Naive thymus-derived CD4-positive, alpha-beta T cell (primary cell): Measurements from ENCODE around the gene NGDN. TPM values are rescaled to one million over a fixed set of nuclear protein-coding genes. Genes with fewer than 3 reads are reported as not detected.

Source experiments
- ATAC-seq: fragments of 150-1000 bp; cut with Tn5 transposase; 2 replicates; pipeline ENCODE4 v1.10.0; 2021; ENCODE audit warnings: mild to moderate bottlenecking, moderate library complexity
- CTCF ChIA-PET: fragments of 350-600 bp; sonication (Branson Sonifier 250); formaldehyde crosslinking; loops from one replicate; lab custom pipeline; 2021; ENCODE audit warnings: antibody characterized with exemption; lab: Charles Lee
- POLR2A ChIA-PET: fragments of 350-600 bp; sonication (Branson Sonifier 250); formaldehyde crosslinking; loops from one replicate; lab custom pipeline; 2021; ENCODE audit warnings: antibody characterized with exemption, inconsistent platforms; lab: Charles Lee
- DNase-seq, 9 donors: peaks; one replicate each; pipeline versions ENCODE4 v3.0.0 to v3.0.0-alpha.2; 2020 to 2022; ENCODE audit warnings: mixed read lengths in 1 of 9
- H3K27ac ChIP-seq: one replicate; pipeline ENCODE4 v1.7.0; 2013; ENCODE audit warnings: mild to moderate bottlenecking, low read depth, low read length, moderate library complexity
- H3K27me3 ChIP-seq, 2 donors: one replicate each; pipeline ENCODE4 v1.7.0; 2013; ENCODE audit warnings: low read length in 2 of 2, mild to moderate bottlenecking in 2 of 2, moderate library complexity in 2 of 2; ENCODE audit not compliant: control insufficient read depth in 2 of 2, insufficient read depth in 2 of 2
- H3K36me3 ChIP-seq, 3 experiments: 1 replicate in 2 of 3; 2 replicates in 1 of 3; pipeline ENCODE4 v1.7.0; 2013; ENCODE audit warnings: low read length in 3 of 3, mild to moderate bottlenecking in 3 of 3, moderate library complexity in 1 of 3; ENCODE audit not compliant: insufficient read depth in 3 of 3, control insufficient read depth in 2 of 3
- H3K4me1 ChIP-seq, 2 donors: one replicate each; pipeline ENCODE4 v1.7.0; 2013; ENCODE audit warnings: low read length in 2 of 2, mild to moderate bottlenecking in 2 of 2, moderate library complexity in 1 of 2; ENCODE audit not compliant: control insufficient read depth in 2 of 2, insufficient read depth in 2 of 2
- H3K4me3 ChIP-seq: 2 replicates; pipeline ENCODE4 v1.7.0; 2013; ENCODE audit warnings: mild to moderate bottlenecking, low read length
- H3K9me3 ChIP-seq, 3 experiments: 1 replicate in 2 of 3; 2 replicates in 1 of 3; pipeline ENCODE4 v1.7.0; 2013; ENCODE audit warnings: low read length in 3 of 3; ENCODE audit not compliant: control insufficient read depth in 2 of 3
- H3K27ac Mint-ChIP-seq, 9 donors: one replicate each; pipeline ENCODE4 v1.8.0; 2020 to 2022; ENCODE audit warnings: mixed read lengths in 9 of 9, mild to moderate bottlenecking in 8 of 9, moderate library complexity in 5 of 9, inconsistent platforms in 2 of 9
- H3K27me3 Mint-ChIP-seq, 5 donors: one replicate each; pipeline ENCODE4 v1.8.0; 2021 to 2022; ENCODE audit warnings: mixed read lengths in 5 of 5, mild to moderate bottlenecking in 1 of 5
- H3K36me3 Mint-ChIP-seq, 5 donors: one replicate each; pipeline ENCODE4 v1.8.0; 2020 to 2022; ENCODE audit warnings: mixed read lengths in 5 of 5, mild to moderate bottlenecking in 3 of 5, inconsistent platforms in 1 of 5
- H3K4me1 Mint-ChIP-seq, 7 donors: one replicate each; pipeline ENCODE4 v1.8.0; 2020 to 2022; ENCODE audit warnings: mixed read lengths in 7 of 7, mild to moderate bottlenecking in 3 of 7, inconsistent platforms in 1 of 7
- H3K4me3 Mint-ChIP-seq, 10 donors: one replicate each; pipeline ENCODE4 v1.8.0; 2020 to 2022; ENCODE audit warnings: mild to moderate bottlenecking in 10 of 10, mixed read lengths in 10 of 10, moderate library complexity in 6 of 10, inconsistent platforms in 2 of 10
- H3K9me3 Mint-ChIP-seq, 11 donors: one replicate each; pipeline ENCODE4 v1.8.0; 2020 to 2022; ENCODE audit warnings: mixed read lengths in 11 of 11, mild to moderate bottlenecking in 4 of 11, inconsistent platforms in 1 of 11, moderate library complexity in 1 of 11
- intact Hi-C, 2 donors: fragments of 100-400 bp; cut with micrococcal nuclease; formaldehyde crosslinking; loops; one replicate each; pipeline ENCODE4 v1.15.1; 2023
- polyA plus RNA-seq, 2 donors: library from polyadenylated mRNA; unstranded; fragments of 300-500 nt; fragmentation: Illumina TruSeq; gene quantifications; one replicate each; pipeline ENCODE4 v1.2.3, GENCODE V29; 2021
- total RNA-seq, 6 experiments: library from RNA in 5 of 6; stranded (reverse) in 5 of 6; gene quantifications; 1 replicate in 5 of 6; 2 replicates in 1 of 6; pipeline ENCODE4 v1.2.3 and lab custom pipeline; 2021 to 2026

The NGDN gene
- total and polyA plus RNA-seq, 7 experiments from 2014 or later: 52.9 to 152 (median 93.9) TPM

DNA sequence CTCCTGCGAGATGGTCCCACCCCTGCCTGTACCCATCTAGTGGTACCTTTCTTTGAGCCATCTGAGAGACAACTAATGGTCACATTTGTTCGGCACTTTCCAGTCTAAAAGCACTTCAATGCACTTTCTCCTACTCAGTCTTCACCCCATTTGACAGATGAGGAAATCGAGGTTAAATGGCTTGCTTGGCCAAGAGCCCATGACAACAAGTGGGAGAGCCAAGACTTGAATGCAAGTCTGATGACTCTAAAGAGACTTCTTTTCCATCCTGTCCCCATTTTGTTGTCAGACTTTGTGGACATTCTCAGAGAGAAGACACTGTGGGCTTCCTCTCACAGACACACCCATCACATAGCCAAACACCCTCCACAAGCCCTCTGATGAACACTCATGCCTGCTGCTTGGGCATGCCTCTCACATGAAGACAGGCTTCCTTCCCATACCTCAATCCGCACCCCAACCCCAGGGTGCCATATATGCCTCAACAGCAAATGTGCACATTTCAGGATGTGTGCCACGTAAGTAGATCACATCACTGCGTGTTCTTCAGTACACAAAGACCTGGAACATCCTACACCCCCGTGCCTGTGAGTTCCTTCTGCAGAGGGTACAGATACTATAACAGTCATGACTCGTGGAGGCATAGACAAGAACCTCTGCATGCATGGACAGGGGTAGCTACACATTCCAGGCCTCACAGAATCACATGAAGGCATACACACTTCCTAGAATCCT lies 34.8 kb upstream of the NGDN start:
- peaks cover 0 to 11% (median 0%) of the 10 kb centered on the region in 7 donors for H3K4me1 Mint-ChIP-seq
- H3K27ac Mint-ChIP-seq: no peak overlapping the region

DNA sequence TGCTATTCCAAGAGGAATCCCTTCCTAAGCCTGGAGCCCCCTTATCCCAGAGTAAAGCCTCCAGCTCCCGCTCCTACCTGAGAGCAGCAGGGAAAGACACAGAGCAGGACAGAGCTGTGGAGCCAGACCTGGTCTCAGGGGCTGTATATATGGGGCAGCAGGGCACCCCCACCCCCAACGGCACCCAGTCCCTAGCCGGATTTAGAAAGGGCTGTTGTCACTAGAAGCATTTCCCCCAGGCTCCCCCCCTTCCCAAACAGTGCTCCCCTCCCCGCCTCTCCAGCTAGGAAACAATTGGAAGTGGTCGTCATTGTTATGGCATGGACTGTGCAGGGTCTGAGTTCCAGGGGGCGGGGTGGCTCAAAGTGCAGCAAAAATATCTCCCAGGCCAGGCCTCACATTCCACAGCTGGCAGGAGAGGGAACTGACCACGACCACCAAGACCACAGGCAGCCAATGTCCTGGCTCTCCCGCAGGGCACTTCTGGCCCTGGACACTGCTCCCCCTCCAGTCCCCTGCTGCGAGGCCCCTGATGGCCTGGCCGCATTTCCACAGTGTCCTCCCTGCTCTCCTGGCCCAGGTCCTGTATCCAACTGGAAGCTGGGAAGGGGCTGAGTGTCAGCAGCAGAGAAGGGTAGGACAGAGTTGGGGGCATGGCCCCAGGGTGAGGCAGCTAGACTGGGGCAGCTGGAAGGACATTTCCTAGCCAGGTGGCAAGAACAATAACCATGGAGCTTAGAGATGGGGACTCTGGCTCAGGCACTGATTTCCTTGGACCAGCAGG lies 33.8 kb upstream of the NGDN start, which contains the start of gene MYH7:
Gene MYH7 (minus strand): TSS at position 118 of the 784 bp plus-strand sequence. CDS start 1,928 bp downstream, outside the sequence.
- H3K27ac Mint-ChIP-seq: no peak within 1 kb of the TSS
- CTCF ChIA-PET: interaction anchor here (1.0 kb wide), 1 partner anchor 11 kb away, joined by 4 read pairs; no protein-coding TSS in a partner anchor

More for the DNA sequence above, 34.8 kb upstream of the NGDN start:
- Histone ChIP-seq H3K9me3 (no peaks in the 10 kb centered on the region), H3K27me3 (no peaks in the 10 kb centered on the region), H3K27ac (no peak overlapping the region), H3K36me3 (no peaks in the 10 kb centered on the region), H3K4me3 (no peak overlapping the region), H3K4me1 (no peaks in the 10 kb centered on the region)
- Mint-ChIP-seq H3K4me3 (no peak overlapping the region), H3K9me3 (peaks cover 0 to 3% (median 0%) of the 10 kb centered on the region in 11 donors), H3K36me3 (no peaks in the 10 kb centered on the region), H3K27me3 (peaks cover 0 to 11% (median 3%) of the 10 kb centered on the region in 5 donors)
- ChIA-PET CTCF (no interaction called here), POLR2A (no interaction called here)
- intact Hi-C loops: no loop called here
- DNase-seq (peak in 1 of 9 donors; percentile 3), ATAC-seq (no peak)

DNA sequence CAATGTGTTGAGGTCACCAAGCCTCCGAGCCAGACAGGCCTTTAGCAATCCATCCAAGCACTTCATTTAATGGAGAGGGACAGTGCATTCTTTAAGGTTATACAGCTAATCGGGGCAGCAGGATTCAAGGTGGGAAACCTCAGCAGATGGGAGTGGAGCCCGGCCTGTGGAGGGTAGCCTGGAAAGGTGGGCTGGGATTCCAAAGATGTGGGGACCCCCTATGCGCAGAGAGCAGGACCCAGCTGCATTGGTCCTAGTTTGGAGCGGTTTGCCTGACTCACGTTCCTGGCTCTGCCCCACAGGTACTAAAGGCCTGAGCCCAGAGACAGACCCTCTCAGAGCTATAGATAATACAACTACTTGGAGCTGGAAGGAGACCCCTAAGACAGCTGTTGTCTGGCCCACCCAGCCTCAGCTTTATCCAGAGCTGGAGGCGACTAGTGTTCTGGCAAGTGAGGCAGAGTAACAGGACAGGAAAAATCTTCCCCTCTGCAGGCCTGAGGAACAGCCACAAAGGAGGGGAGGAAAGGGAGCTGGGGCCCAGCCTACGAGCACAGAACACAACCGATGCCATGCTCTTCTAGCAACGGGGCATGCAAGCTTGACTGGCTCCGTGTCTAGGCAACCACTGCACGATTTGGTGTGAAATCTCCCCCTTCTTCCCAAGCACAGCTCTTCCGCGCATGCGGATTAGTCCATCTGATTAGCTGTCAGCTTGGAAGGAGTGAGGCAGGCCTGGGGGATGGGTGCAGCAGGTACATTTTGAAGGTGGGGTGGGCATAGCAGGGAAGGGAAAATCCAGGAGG lies 33.0 kb upstream of the NGDN start:
- H3K36me3 ChIP-seq: no peaks in the 10 kb centered on the region
- no peak for ATAC-seq
- H3K27me3 ChIP-seq: no peaks in the 10 kb centered on the region
- peaks cover 0 to 3% (median 0%) of the 10 kb centered on the region in 11 donors for H3K9me3 Mint-ChIP-seq
- ChIA-PET POLR2A (no interaction called here), CTCF (interaction anchor here (1.0 kb wide), 1 partner anchor 10 kb away, joined by 4 read pairs; no protein-coding TSS in a partner anchor)
- H3K36me3 Mint-ChIP-seq: no peaks in the 10 kb centered on the region
- no peak overlapping the region for H3K4me3 ChIP-seq
- H3K4me1 ChIP-seq: no peaks in the 10 kb centered on the region
- peaks cover 0 to 11% (median 0%) of the 10 kb centered on the region in 5 donors for H3K27me3 Mint-ChIP-seq
- H3K4me1 Mint-ChIP-seq: peaks cover 0 to 11% (median 0%) of the 10 kb centered on the region in 7 donors
- H3K9me3 ChIP-seq: no peaks in the 10 kb centered on the region
- intact Hi-C loops: no loop called here
- H3K4me3 Mint-ChIP-seq: no peak overlapping the region
- peak in 1 of 9 donors; percentile 13 for DNase-seq
- H3K27ac Mint-ChIP-seq: no peak overlapping the region
- H3K27ac ChIP-seq: no peak overlapping the region

More for the DNA sequence above, 33.8 kb upstream of the NGDN start, which contains the start of gene MYH7:
- ATAC-seq (no peak), DNase-seq (peak in 1 of 9 donors; percentile 12)
- intact Hi-C loops: no loop called here
- Histone ChIP-seq H3K36me3 (no peaks in the 10 kb centered on the region), H3K4me3 (no peak within 1 kb of the TSS), H3K27me3 (no peaks in the 10 kb centered on the region), H3K9me3 (no peaks in the 10 kb centered on the region), H3K27ac (no peak within 1 kb of the TSS), H3K4me1 (no peaks in the 10 kb centered on the region)
- Mint-ChIP-seq H3K36me3 (no peaks in the 10 kb centered on the region), H3K4me1 (peaks cover 0 to 11% (median 0%) of the 10 kb centered on the region in 7 donors), H3K27me3 (peaks cover 0 to 7% (median 0%) of the 10 kb centered on the region in 5 donors), H3K9me3 (peaks cover 0 to 3% (median 0%) of the 10 kb centered on the region in 11 donors), H3K4me3 (no peak within 1 kb of the TSS)
- POLR2A ChIA-PET: interaction anchor here (0.6 kb wide), 1 partner anchor 12 kb away, joined by 3 read pairs; no protein-coding TSS in a partner anchor

DNA sequence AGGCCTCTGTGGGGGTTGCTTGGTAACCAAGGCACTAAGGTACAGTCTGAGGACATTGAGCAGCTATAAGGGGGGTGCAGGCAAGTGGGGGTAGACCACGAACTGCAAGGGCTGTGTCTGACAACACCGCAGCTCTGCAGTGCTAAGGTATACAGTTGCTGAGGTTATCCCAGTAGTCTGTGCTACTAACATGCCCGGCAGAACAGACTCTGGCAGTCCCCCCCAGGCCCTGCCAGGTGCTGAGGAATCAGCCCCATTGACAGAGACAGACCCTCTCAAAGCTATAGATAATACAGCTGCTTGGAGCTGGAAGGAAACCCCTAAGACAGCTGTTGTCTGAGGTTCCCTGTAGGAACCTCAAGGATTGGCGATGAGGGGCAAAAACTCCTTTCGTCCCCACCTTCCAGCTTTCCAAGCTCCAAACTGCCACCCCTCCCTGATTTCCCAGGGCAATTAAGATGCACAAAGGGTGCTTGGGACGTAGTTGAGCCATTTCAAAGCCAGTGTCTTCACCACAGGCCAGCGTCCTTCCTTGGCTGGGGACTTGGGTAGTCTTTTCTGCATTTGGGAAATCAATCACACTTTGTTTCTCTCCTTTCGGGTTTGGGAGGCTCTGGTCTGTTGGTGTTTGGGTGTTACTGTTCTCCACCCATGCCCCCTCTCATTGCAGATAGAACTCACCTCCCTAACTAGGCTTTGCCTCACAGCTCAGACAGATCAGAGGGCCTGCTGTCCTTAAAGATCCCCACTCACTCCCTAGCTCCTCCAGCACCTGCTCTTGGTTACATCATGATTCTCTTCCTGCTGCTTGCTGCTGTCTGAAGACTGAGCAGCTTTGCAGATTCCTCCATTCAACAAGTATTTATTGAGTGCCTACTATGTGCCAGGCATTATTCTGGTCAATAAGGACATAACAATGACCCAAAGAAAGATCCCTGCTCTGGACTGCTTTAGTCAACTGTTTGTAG lies 32.1 kb upstream of the NGDN start:
- intact Hi-C loops: no loop called here
- H3K9me3 Mint-ChIP-seq: peaks cover 0 to 1% (median 0%) of the 10 kb centered on the region in 11 donors
- no peak overlapping the region for H3K4me3 ChIP-seq
- no peaks in the 10 kb centered on the region for H3K36me3 Mint-ChIP-seq
- no peak overlapping the region for H3K27ac Mint-ChIP-seq
- no peaks in the 10 kb centered on the region for H3K9me3 ChIP-seq
- H3K36me3 ChIP-seq: no peaks in the 10 kb centered on the region
- no peaks in the 10 kb centered on the region for H3K4me1 ChIP-seq
- peaks cover 0 to 13% (median 0%) of the 10 kb centered on the region in 5 donors for H3K27me3 Mint-ChIP-seq
- peaks cover 0 to 11% (median 0%) of the 10 kb centered on the region in 7 donors for H3K4me1 Mint-ChIP-seq
- ATAC-seq (no peak), DNase-seq (peak in 1 of 9 donors; percentile 8)
- H3K4me3 Mint-ChIP-seq: no peak overlapping the region
- ChIA-PET POLR2A (no interaction called here), CTCF (interaction anchor here (1.0 kb wide), 1 partner anchor 10 kb away, joined by 4 read pairs; no protein-coding TSS in a partner anchor)
- no peak overlapping the region for H3K27ac ChIP-seq
- H3K27me3 ChIP-seq: no peaks in the 10 kb centered on the region

DNA sequence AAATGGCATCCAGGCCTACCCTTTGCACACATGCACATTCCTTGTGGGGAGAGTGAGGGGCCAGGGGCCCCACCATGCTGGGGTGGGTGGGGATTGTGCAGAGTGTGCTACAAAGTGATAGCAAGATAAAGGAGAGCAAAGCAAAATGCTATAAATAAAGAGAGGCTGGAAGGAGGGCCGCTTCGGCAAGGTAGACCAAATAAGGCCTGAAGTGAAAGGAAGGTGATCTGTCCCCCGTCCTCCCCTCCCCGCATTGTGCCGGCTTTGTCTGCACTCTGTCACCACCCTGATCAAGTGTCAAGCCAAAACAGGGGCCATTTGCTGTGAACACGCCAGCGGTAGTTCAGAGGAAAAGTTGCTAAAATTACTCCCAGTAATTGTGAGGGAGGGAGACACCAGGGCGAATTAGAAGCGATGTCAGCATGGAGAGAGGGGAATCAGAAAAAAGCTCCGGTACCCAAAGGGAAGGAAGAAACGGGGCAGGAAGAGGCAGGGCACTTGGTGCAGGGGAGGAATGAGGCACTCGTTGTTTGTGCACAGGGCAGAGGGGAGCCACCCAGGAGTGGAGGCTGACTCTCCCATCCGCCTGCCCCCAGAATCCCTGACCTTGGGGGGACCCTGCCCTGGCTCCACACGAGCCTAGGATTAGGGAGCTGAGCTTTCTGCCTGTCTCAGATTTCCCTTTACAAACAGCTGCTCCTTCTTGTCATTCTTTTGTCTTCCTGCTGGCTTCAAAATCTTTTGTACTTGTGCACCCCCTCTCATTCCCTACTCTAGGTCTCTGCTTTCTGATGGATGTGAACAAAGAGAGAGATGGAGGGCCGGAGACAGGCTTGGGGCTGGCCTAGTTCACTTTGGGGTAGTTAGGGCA lies 31.2 kb upstream of the NGDN start:
- H3K9me3 ChIP-seq: no peaks in the 10 kb centered on the region
- ChIA-PET CTCF (no interaction called here), POLR2A (no interaction called here)
- peaks cover 0 to 11% (median 0%) of the 10 kb centered on the region in 7 donors for H3K4me1 Mint-ChIP-seq
- intact Hi-C loops: no loop called here
- no peaks in the 10 kb centered on the region for H3K36me3 Mint-ChIP-seq
- H3K27ac ChIP-seq: no peak overlapping the region
- peaks cover 0 to 23% (median 3%) of the 10 kb centered on the region in 5 donors for H3K27me3 Mint-ChIP-seq
- H3K36me3 ChIP-seq: no peaks in the 10 kb centered on the region
- peak in 1 of 9 donors; percentile 9 for DNase-seq
- peak overlapping the region in 2 of 9 donors; percentile 27 to 57 for H3K27ac Mint-ChIP-seq
- H3K4me3 Mint-ChIP-seq: peak overlapping the region in 1 of 10 donors; percentile 37
- no peaks in the 10 kb centered on the region for H3K27me3 ChIP-seq
- H3K4me3 ChIP-seq: no peak overlapping the region
- H3K4me1 ChIP-seq: no peaks in the 10 kb centered on the region
- ATAC-seq: no peak
- H3K9me3 Mint-ChIP-seq: peaks cover 0 to 1% (median 0%) of the 10 kb centered on the region in 11 donors
